Activated CD8-positive, alpha-beta memory T cell treated with anti-CD3 and anti-CD28 coated beads, Interleukin-2, amount 50 U/mL, for 1 hour (primary cell): ENCODE measurements around the gene RIPOR2.
"Not testable (repeated sequence)": the region's sequence is repeated elsewhere in the genome, so short reads cannot be mapped to it uniquely, and the experiment has no call there.

Experiments
- DNase-seq: peaks from one replicate; pipeline ENCODE4 v3.0.0-alpha.2; 2020; ENCODE audit errors: extremely low read depth

RIPOR2 gene

GRCh38 chr6:24925661-24926060, 10.1 kb downstream of the RIPOR2 start:
- DNase-seq: no peak

GRCh38 chr6:24924580-24925356, 11.0 kb downstream of the RIPOR2 start:
- no peak for DNase-seq

- DNase-seq: no peak
Observed at GRCh38 chr6:24923885-24924401, 11.8 kb downstream of the RIPOR2 start.

GRCh38 chr6:24922814-24923213, 12.9 kb downstream of the RIPOR2 start:
- DNase-seq: no peak

- no peak for DNase-seq
Observed at GRCh38 chr6:24922170-24922569, 13.6 kb downstream of the RIPOR2 start.

- DNase-seq: no peak
Observed at GRCh38 chr6:24920136-24920535, 15.6 kb downstream of the RIPOR2 start.

GRCh38 chr6:24919056-24919892, 16.5 kb downstream of the RIPOR2 start:
- no peak for DNase-seq

- DNase-seq: no peak
Observed at GRCh38 chr6:24918641-24919055, 17.1 kb downstream of the RIPOR2 start.

- no peak for DNase-seq
Observed at GRCh38 chr6:24916496-24916895, 19.3 kb downstream of the RIPOR2 start.

GRCh38 chr6:24915641-24916040, 20.1 kb downstream of the RIPOR2 start:
- no peak for DNase-seq

GRCh38 chr6:24914082-24914481, 21.7 kb downstream of the RIPOR2 start:
- not testable (repeated sequence) for DNase-seq

GRCh38 chr6:24911796-24912382, 23.9 kb downstream of the RIPOR2 start:
- no peak for DNase-seq

GRCh38 chr6:24910961-24911725, 24.6 kb downstream of the RIPOR2 start:
- DNase-seq: no peak

GRCh38 chr6:24910331-24910960, 25.3 kb downstream of the RIPOR2 start:
- DNase-seq: no peak

GRCh38 chr6:24909241-24910216, 26.2 kb downstream of the RIPOR2 start:
- no peak for DNase-seq

- no peak for DNase-seq
Observed at GRCh38 chr6:24908650-24909035, 27.1 kb downstream of the RIPOR2 start.

- no peak for DNase-seq
Observed at GRCh38 chr6:24907919-24908649, 27.7 kb downstream of the RIPOR2 start.

- no peak for DNase-seq
Observed at GRCh38 chr6:24906314-24906713, 29.4 kb downstream of the RIPOR2 start.

- no peak for DNase-seq
Observed at GRCh38 chr6:24905483-24905882, 30.3 kb downstream of the RIPOR2 start.
